HG02970 (cell line): ENCODE results near the gene IPCEF1.
"Not testable (repeated sequence)": the region's sequence is repeated elsewhere in the genome, so short reads cannot be mapped to it uniquely, and the experiment has no call there.

Experiments
- ATAC-seq: cut with Tn5 transposase; IDR thresholded peaks from one replicate; pipeline ENCODE4 v1.9.1; 2021; ENCODE audit warnings: mild to moderate bottlenecking, moderate library complexity, moderate number of reproducible peaks; ENCODE audit not compliant: unreplicated experiment, low FRiP score

The IPCEF1 gene

GRCh38 chr6:154337406-154338005 lies 19.1 kb downstream of the IPCEF1 start:
- no peak for ATAC-seq

DNA sequence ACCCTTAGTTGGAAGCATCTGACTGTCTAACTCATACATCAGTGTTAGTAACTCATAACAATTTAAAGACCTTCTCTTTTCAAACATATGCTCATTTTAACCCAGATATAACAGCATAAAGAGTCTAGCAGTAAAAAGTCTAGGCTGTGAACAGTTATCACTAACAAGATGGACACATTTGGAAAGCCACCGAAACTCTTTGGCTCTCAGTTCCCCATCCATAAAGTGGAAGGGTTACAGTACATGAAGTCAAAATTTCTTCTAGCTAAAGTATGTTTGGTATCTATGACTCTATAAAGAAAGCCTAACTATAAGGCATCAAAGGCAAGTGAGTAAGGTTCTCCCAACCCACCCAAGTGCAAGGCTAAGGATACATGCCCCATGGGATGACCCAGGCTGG lies 22.5 kb downstream of the IPCEF1 start:
- not testable (repeated sequence) for ATAC-seq

DNA sequence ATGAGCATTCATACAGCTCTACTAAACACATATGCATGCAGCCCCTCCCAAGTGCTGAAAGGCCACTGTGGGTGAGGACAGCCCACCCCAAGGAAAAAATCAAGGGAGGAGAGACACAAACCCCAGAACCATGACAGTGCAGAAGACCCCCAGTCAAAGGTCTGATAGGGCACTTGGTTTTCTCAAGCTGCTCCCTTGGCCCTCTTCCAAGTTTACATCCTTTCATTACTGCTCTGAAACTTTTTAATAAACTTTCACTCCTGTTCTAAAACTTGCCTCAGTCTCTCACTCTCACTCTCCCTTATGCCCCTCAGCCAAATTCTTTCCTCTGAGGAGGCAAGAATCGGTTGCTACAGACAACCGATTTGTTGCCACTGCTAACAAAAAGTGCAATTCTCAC lies 24.9 kb downstream of the IPCEF1 start:
- ATAC-seq = no peak

- ATAC-seq = no peak
These were observed 27.0 kb downstream of the IPCEF1 start for GRCh38 chr6:154329350-154330170.

- ATAC-seq = not testable (repeated sequence)
These were observed 29.3 kb downstream of the IPCEF1 start for GRCh38 chr6:154327313-154327712.

DNA sequence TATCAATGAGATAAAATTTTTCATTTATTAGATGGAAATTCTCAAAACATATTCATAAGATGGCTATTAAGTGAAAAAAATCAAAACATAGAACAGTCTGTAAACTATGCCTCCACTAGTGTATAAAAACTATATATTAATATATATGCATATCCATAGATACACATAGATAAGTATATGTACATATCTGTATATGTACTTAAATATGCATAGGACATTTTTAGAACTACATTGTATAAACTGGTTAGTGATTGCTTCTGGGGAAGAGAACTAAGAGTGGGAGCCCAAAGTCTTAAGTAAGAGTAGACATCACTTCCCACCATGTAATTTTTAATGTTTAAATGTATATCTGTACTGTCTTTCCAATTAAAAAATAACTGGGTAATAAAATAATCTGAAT lies 31.5 kb downstream of the IPCEF1 start:
- ATAC-seq = no peak

DNA sequence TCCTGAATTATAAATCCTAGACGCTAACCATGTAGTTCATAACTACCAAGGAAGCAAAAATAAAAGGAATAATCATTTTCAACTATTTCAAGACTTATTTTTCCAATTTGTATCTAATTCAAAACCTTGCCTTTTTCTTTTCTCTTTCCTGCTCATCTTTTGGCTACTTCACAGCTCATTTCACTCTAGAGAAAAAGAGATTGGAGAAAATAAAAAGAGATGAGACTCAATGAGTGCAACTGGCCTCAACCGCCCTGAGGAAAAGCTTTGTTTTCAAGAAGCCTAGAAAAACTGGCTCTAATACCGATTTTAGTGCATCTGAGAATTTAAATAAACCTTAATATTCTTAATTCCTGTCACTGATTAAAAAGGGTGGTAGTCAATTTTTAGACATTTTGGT lies 36.4 kb downstream of the IPCEF1 start:
- no peak for ATAC-seq

DNA sequence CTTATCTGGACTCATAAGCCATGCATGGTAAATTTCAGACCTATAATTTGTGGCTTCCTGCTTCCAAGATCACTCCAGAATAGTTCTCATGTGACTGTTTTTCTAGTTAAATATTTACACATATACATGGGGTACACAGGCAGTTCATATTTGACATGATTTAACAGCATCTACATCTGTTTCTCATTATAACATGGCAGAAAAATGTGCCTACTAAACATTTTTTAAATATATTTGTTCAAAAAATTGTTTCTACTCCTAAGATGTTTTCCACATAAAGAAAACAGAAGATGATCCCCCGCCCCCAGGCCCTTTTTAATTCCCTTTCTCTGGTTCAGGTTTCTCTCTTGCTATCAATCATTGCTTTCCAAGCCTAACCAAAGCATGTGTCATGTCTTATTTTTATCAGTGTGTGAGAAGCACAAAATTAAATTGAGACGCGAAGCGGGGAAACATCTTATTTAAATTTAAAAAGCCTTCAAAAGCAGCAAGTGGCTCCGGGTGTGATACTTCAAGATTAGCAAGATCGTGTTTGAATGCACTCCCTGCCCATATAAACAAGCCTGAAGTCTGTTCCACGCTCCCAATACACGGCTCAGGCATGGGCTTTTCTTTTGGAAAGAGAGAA lies 37.3 kb downstream of the IPCEF1 start:
- ATAC-seq = no peak

- no peak for ATAC-seq
These were observed 37.9 kb downstream of the IPCEF1 start for GRCh38 chr6:154318721-154319120.

GRCh38 chr6:154316131-154316530 lies 40.5 kb downstream of the IPCEF1 start:
- no peak for ATAC-seq

GRCh38 chr6:154314084-154314483 lies 42.5 kb downstream of the IPCEF1 start:
- ATAC-seq = no peak

DNA sequence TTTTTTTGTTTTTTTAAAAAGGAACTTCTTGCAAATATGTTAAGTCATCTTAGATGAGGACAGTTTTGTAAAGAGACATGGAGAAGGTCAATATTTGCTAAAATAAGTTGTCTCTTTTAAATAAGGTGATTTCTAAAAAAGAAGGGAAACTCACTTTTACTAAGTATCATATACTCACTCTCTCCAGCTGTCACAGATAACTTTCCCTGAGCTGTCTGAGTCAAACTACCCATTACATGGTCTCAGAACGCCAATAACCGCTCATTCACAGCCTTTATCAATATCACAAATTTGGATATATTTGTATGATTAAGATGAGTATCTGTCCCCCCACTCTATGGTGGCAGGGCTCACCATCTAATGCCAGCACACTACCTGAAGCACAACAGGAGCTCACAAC lies 47.6 kb downstream of the IPCEF1 start:
- ATAC-seq = no peak

GRCh38 chr6:154307696-154308425 lies 48.7 kb downstream of the IPCEF1 start:
- no peak for ATAC-seq

DNA sequence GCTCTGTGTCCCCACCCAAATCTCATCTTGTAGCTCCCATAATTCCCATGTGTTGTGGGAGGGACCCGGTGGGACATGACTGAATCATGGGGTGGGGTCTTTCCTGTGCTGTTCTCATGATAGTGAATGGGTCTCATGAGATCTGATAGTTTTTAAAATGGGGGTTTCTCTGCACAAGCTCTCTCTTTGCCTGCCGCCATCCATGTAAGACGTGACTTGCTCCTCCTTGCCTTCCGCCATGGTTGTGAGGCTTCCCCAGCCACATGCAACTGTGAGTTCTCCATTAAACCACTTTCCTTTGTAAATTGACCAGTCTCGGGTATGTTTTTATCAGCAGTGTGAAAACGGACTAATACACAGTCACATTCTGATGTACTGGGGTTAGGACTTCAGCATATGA lies 49.5 kb downstream of the IPCEF1 start:
- ATAC-seq = not testable (repeated sequence)

DNA sequence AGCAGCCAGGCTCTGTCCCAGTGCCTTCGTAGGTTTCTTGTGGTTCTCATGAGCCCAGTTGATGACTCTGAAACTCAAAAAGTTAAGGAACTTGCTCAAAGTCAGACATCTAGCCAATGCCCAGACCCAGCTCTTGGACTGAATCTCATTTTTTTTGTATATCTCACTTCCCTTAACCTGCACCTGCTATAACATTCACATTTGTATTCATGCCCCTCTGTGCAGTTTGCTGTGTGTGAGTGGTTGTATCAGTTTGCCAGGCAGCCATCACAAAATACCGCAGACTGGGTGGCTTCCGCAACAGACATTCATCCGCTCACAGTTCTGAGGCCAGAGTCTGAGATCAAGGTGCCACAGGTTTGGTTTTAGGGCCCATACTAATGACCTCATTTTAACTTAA lies 49.9 kb downstream of the IPCEF1 start:
- ATAC-seq = peak; percentile 44

DNA sequence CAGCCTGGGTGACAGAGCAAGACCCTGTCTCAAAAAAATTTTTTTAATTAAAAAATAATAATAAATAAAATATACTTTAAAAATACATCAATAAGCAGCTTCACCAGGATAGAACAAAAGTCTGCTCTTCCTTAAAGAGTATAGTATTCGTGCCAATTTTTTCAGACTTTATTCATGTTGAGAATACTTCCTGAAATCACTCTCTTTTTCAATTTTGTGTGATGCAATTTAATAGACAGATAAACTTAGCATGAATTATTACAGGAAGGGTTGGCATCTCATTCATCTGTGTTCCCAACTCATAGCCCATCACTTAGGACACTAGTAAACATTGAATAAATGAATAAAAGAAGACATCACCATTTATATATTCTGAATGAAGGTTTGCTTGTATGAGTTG lies 52.4 kb downstream of the IPCEF1 start:
- no peak for ATAC-seq

- not testable (repeated sequence) for ATAC-seq
These were observed 53.0 kb downstream of the IPCEF1 start for GRCh38 chr6:154303642-154304041.

DNA sequence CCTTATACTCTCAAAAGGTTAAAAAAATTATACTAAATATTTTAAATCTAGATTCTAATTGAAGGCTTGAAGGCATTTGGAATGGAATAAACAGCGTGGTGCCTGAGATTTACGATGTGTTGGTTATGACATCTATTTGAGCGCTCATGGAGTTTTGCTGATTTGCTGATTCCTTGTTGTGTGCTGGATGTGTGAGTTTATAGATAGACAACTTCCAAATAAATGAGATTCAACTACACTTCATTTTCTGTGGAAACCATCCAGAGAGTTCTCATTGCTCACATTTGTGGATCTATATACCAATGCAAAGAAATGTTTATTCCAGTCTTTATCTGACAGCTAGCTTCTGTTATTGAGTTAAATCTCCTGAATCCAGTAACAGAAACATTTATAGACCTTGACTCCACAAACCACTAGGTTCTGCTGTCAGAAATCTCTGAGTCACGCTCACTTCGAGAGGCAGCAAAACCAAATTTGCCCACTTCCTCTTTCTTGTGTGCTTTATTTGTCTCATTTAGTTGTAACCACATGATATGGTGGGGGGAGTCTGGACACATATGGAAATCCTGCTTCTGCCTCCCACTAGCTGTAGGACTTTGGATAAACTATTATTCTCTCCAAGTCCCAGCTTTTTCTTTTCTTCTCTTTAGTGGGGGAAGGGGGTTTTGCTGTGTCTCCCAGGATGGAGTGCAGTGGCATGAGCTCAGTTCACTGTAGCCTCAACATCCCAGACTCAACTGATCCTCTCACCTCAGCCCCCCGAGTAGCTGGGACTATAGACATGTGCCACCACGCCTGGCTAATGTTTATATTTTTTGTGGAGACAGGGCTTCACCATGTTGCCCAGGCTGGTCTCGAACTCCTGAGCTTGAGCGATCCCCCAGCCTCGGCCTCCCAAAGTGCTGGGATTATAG lies 54.5 kb downstream of the IPCEF1 start:
- peak; percentile 79 for ATAC-seq

DNA sequence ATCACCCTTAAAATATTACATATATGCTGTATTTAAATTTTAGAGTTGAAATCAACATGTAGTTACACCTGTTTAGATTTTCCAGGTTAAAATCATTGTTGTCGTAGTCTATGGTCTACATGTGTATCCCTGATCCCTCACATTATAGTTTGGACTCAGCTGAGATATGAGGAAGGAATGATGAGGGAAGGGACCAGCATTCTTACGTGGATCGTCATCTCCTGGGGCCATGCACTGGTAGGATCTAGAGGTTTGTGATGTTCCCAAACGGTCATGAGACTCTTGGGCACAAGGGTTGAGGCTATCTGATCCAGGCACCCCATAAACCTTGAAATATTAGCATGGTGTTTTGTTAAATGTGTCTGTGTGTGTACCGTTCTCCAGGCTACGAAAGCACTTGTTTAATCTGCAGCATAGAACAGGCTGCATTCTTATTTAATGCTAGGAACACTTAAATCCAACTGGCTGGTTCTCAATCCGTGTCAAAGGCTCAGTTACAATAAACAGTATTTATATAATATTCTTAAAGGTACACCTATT lies 55.4 kb downstream of the IPCEF1 start:
- no peak for ATAC-seq

- no peak for ATAC-seq
These were observed 58.3 kb downstream of the IPCEF1 start for GRCh38 chr6:154298297-154298696.
